ENCODE measurements around the gene FLOT2.
"Not testable (repeated sequence)": the region's sequence is repeated elsewhere in the genome, so short reads cannot be mapped to it uniquely, and the experiment has no call there.

Gene FLOT2

GRCh38 chr17:28893248-28894183 is 4.0 kb downstream of the FLOT2 start:
- not testable (repeated sequence) for DNase-seq (ENCODE audit: low read depth); H3K9me3 ChIP-seq (ENCODE audit: control insufficient read depth, low read length); H3K27me3 ChIP-seq (replicated peaks; ENCODE audit: control insufficient read depth, insufficient read depth, low read length); H3K9ac ChIP-seq (ENCODE audit: low read length); H3K36me3 ChIP-seq (ENCODE audit: control insufficient read depth, insufficient read depth, low read length, severe bottlenecking); H3K4me3 ChIP-seq (ENCODE audit: low read length)
- H3K4me1 ChIP-seq (ENCODE audit: control insufficient read depth, insufficient read depth, low read length) = peaks cover 27% of the 10 kb centered on the region

GRCh38 chr17:28892024-28892423 is 5.5 kb downstream of the FLOT2 start:
- Histone ChIP-seq H3K4me3 (ENCODE audit: low read length) (no peak overlapping the region), H3K9ac (ENCODE audit: low read length) (no peak overlapping the region), H3K9me3 (ENCODE audit: control insufficient read depth, low read length) (no peaks in the 10 kb centered on the region), H3K27me3 (replicated peaks; ENCODE audit: control insufficient read depth, insufficient read depth, low read length) (no peaks in the 10 kb centered on the region), H3K4me1 (ENCODE audit: control insufficient read depth, insufficient read depth, low read length) (peaks cover 18% of the 10 kb centered on the region), H3K36me3 (ENCODE audit: control insufficient read depth, insufficient read depth, low read length, severe bottlenecking) (no peaks in the 10 kb centered on the region)
- no peak for DNase-seq (ENCODE audit: low read depth)

- no peaks in the 10 kb centered on the region for H3K9me3 ChIP-seq (ENCODE audit: control insufficient read depth, low read length)
Observed at GRCh38 chr17:28891201-28891600, 6.3 kb downstream of the FLOT2 start.

GRCh38 chr17:28889996-28890395 is 7.5 kb downstream of the FLOT2 start:
- Histone ChIP-seq H3K9me3 (ENCODE audit: control insufficient read depth, low read length) (no peaks in the 10 kb centered on the region), H3K27me3 (replicated peaks; ENCODE audit: control insufficient read depth, insufficient read depth, low read length) (no peaks in the 10 kb centered on the region), H3K4me1 (ENCODE audit: control insufficient read depth, insufficient read depth, low read length) (peaks cover 8% of the 10 kb centered on the region), H3K9ac (ENCODE audit: low read length) (no peak overlapping the region), H3K36me3 (ENCODE audit: control insufficient read depth, insufficient read depth, low read length, severe bottlenecking) (peaks cover 7% of the 10 kb centered on the region), H3K4me3 (ENCODE audit: low read length) (no peak overlapping the region)
- no peak for DNase-seq (ENCODE audit: low read depth)

More at GRCh38 chr17:28891201-28891600, 6.3 kb downstream of the FLOT2 start:
- no peak for DNase-seq (ENCODE audit: low read depth)
- Histone ChIP-seq H3K27me3 (replicated peaks; ENCODE audit: control insufficient read depth, insufficient read depth, low read length) (no peaks in the 10 kb centered on the region), H3K4me1 (ENCODE audit: control insufficient read depth, insufficient read depth, low read length) (peaks cover 12% of the 10 kb centered on the region), H3K36me3 (ENCODE audit: control insufficient read depth, insufficient read depth, low read length, severe bottlenecking) (no peaks in the 10 kb centered on the region), H3K9ac (ENCODE audit: low read length) (no peak overlapping the region), H3K4me3 (ENCODE audit: low read length) (no peak overlapping the region)

GRCh38 chr17:28888832-28889231 is 8.7 kb downstream of the FLOT2 start:
- Histone ChIP-seq H3K36me3 (ENCODE audit: control insufficient read depth, insufficient read depth, low read length, severe bottlenecking) (peaks cover 16% of the 10 kb centered on the region), H3K9ac (ENCODE audit: low read length) (no peak overlapping the region), H3K27me3 (replicated peaks; ENCODE audit: control insufficient read depth, insufficient read depth, low read length) (no peaks in the 10 kb centered on the region)

GRCh38 chr17:28887871-28888471 is 9.6 kb downstream of the FLOT2 start:
- H3K4me1 ChIP-seq (ENCODE audit: control insufficient read depth, insufficient read depth, low read length) = peaks cover 5% of the 10 kb centered on the region
- H3K9ac ChIP-seq (ENCODE audit: low read length) = no peak overlapping the region
- H3K9me3 ChIP-seq (ENCODE audit: control insufficient read depth, low read length) = no peaks in the 10 kb centered on the region
- no peak overlapping the region for H3K4me3 ChIP-seq (ENCODE audit: low read length)
- no peaks in the 10 kb centered on the region for H3K27me3 ChIP-seq (replicated peaks; ENCODE audit: control insufficient read depth, insufficient read depth, low read length)
- H3K36me3 ChIP-seq (ENCODE audit: control insufficient read depth, insufficient read depth, low read length, severe bottlenecking) = peaks cover 22% of the 10 kb centered on the region
- no peak for DNase-seq (ENCODE audit: low read depth)

More at GRCh38 chr17:28888832-28889231, 8.7 kb downstream of the FLOT2 start:
- no peak for DNase-seq (ENCODE audit: low read depth)
- H3K4me3 ChIP-seq (ENCODE audit: low read length) = no peak overlapping the region
- no peaks in the 10 kb centered on the region for H3K9me3 ChIP-seq (ENCODE audit: control insufficient read depth, low read length)
- peaks cover 8% of the 10 kb centered on the region for H3K4me1 ChIP-seq (ENCODE audit: control insufficient read depth, insufficient read depth, low read length)

GRCh38 chr17:28885951-28886350 is 11.6 kb downstream of the FLOT2 start:
- H3K4me3 ChIP-seq (ENCODE audit: low read length) = no peak overlapping the region
- H3K27me3 ChIP-seq (replicated peaks; ENCODE audit: control insufficient read depth, insufficient read depth, low read length) = no peaks in the 10 kb centered on the region
- no peak overlapping the region for H3K9ac ChIP-seq (ENCODE audit: low read length)
- H3K4me1 ChIP-seq (ENCODE audit: control insufficient read depth, insufficient read depth, low read length) = peaks cover 3% of the 10 kb centered on the region
- DNase-seq (ENCODE audit: low read depth) = no peak
- peaks cover 42% of the 10 kb centered on the region for H3K36me3 ChIP-seq (ENCODE audit: control insufficient read depth, insufficient read depth, low read length, severe bottlenecking)
- H3K9me3 ChIP-seq (ENCODE audit: control insufficient read depth, low read length) = no peaks in the 10 kb centered on the region

GRCh38 chr17:28885363-28885762 is 12.2 kb downstream of the FLOT2 start:
- Histone ChIP-seq H3K9ac (ENCODE audit: low read length) (no peak overlapping the region), H3K27me3 (replicated peaks; ENCODE audit: control insufficient read depth, insufficient read depth, low read length) (no peaks in the 10 kb centered on the region), H3K4me1 (ENCODE audit: control insufficient read depth, insufficient read depth, low read length) (peaks cover 3% of the 10 kb centered on the region), H3K36me3 (ENCODE audit: control insufficient read depth, insufficient read depth, low read length, severe bottlenecking) (peaks cover 48% of the 10 kb centered on the region), H3K4me3 (ENCODE audit: low read length) (no peak overlapping the region), H3K9me3 (ENCODE audit: control insufficient read depth, low read length) (no peaks in the 10 kb centered on the region)
- DNase-seq (ENCODE audit: low read depth) = no peak

- no peaks in the 10 kb centered on the region for H3K9me3 ChIP-seq (ENCODE audit: control insufficient read depth, low read length)
- peaks cover 60% of the 10 kb centered on the region for H3K36me3 ChIP-seq (ENCODE audit: control insufficient read depth, insufficient read depth, low read length, severe bottlenecking)
- no peaks in the 10 kb centered on the region for H3K4me1 ChIP-seq (ENCODE audit: control insufficient read depth, insufficient read depth, low read length)
- H3K27me3 ChIP-seq (replicated peaks; ENCODE audit: control insufficient read depth, insufficient read depth, low read length) = no peaks in the 10 kb centered on the region
- H3K4me3 ChIP-seq (ENCODE audit: low read length) = no peak overlapping the region
- no peak overlapping the region for H3K9ac ChIP-seq (ENCODE audit: low read length)
- DNase-seq (ENCODE audit: low read depth) = no peak
Observed at GRCh38 chr17:28883967-28884702, 13.4 kb downstream of the FLOT2 start.

GRCh38 chr17:28882154-28882895 is 15.2 kb downstream of the FLOT2 start:
- peaks cover 71% of the 10 kb centered on the region for H3K36me3 ChIP-seq (ENCODE audit: control insufficient read depth, insufficient read depth, low read length, severe bottlenecking)

More at GRCh38 chr17:28882154-28882895, 15.2 kb downstream of the FLOT2 start:
- Histone ChIP-seq H3K4me3 (ENCODE audit: low read length) (no peak overlapping the region), H3K27me3 (replicated peaks; ENCODE audit: control insufficient read depth, insufficient read depth, low read length) (no peaks in the 10 kb centered on the region), H3K4me1 (ENCODE audit: control insufficient read depth, insufficient read depth, low read length) (no peaks in the 10 kb centered on the region), H3K9me3 (ENCODE audit: control insufficient read depth, low read length) (no peaks in the 10 kb centered on the region), H3K9ac (ENCODE audit: low read length) (no peak overlapping the region)
- no peak for DNase-seq (ENCODE audit: low read depth)

Measured in adipocyte (in vitro differentiated cells).